ENCODE data around the gene TST. TPM values are rescaled to one million over a fixed set of nuclear protein-coding genes. Genes with fewer than 3 reads are reported as not detected.
A peak's percentile ranks its signal among the peaks of the same experiment; 100 is the strongest.

Gene TST
- 31.9 and 32.2 TPM in 2 replicates for total RNA-seq
- polyA plus RNA-seq (2012): 13.3 TPM

DNA sequence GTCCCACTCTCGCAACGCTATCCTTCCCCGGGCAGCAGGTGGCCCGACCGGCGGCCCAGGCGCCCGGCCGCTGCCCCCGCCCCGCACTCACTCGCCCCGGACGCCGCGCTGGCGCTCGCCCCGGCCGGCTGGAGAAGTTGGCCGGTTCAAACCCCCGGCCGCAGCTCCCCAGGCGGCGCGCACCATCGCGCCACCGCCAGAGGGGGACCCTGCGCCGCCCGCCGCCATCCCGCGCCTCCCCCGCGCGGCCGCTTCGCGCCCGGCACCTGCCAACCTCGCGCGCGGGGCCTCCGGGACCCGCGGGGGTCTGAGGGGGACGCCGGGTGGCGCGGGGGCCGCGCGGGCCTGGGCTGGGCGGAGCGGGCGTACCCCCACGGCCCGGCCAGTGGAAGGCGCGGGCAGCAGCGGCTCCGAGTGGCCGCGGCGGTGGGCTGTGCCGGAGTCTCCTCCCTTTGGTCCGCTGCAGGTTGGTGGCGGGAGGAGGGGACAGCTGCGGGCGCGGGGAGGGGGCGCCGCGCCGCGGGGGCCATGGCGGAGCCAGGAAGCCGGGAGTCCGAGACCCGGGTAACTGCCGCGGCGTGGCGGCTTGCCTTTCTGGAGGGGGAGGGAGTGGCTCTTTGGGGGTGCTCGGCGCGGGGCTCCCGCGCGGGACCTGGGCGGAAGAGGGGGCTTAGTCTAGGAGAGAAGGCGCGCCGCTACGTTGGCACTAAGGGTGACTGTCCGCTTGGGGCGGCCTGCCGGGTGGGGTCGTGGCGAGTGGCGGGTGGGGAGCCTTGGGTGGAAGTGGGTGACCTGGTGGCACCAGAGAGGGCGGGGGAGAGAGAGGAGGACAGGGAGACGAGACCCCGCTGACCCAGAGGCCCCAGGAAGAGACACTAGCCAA lies at the start of gene TST, which contains the start of gene MPST:
TSS of gene TST (minus strand) at position 139 of the 883 bp plus-strand sequence. CDS start 715 bp downstream, outside the sequence.
TSS of gene MPST (plus strand) at position 434 of the 883 bp plus-strand sequence. CDS start at position 529, 95 bp downstream.
- peak; percentile 82 for DNase-seq (ENCODE audit: low read depth)

DNA sequence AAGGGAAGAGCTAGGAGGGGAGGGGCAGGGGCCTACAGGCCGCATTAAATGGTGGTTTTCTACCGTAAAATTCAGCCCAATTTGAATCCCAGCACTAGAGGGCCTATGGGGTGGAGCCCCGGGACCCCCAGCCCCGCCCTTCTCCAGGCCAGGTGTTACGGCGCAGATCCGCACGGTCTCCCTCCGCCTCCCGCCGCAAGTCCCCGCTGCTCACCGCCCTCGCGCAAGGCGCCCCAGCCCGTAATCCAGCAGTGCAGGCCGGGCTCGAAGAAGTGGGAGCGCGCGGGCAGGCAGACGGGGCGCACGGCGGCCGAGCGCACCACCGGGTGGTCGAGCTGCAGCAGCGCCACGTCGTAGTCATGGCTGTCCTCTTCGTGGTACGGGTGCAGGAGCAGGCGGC lies 49.6 kb upstream of the TST start:
- no peak for DNase-seq (ENCODE audit: low read depth)

DNA sequence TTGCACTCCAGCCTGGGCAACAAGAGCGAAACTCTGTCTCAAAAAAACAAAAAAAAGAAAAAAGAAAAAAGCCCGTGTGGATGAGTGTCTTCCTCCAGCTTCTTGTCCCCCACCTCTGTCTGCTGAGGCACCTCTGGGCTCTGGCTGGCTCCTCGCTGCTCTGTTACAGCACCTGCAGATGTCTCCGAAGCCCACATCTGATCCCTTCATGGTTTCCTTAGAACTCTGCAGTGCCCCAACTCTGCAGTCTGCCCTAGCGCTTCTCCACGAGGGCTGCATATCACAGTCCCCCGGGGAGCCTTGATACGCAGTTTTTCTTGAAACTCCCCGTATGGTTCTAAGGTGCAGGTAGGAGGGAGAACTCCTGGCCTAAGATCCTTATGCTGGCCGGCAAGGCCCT lies 48.2 kb upstream of the TST start:
- DNase-seq (ENCODE audit: low read depth): no peak

DNA sequence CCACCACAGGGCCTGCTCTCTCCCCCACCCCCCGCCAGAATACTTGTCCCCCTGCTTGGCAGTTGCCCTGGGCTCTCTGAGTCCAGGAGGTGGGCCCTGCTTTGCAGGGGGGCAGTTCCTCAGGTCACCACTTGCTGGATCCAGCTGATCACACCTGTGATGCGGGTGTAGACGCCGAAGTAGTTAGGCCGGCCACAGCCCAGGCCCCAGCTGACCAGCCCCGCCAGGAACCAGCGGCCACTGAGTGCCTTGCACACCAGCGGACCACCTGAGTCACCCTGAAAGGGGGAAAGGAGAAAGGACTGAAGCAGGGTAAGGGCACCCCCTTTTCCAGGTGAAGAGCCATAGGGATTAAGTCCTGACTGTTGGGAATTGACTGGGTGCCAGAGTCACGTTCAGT lies 46.7 kb upstream of the TST start:
- DNase-seq (ENCODE audit: low read depth): no peak

DNA sequence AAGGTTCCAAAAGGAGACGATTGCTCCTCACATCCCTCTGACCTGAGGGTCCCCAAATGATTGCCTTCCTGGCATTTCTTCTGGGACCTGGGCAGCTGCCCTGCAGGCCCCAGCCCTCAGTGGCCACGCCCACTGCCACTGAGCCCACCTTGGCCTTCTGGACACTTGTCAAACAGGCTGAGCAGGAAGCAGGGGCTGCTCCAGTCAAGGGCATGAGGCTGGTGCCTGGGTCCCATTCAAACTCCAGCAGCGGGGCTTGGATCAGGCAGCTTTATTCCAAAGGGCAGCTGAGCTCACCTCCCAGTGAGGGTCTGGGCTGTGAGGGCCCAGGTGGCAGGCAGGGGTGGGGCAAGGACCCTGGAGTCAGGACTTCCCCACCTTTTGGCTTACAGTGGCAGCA lies 45.9 kb upstream of the TST start:
- no peak for DNase-seq (ENCODE audit: low read depth)

DNA sequence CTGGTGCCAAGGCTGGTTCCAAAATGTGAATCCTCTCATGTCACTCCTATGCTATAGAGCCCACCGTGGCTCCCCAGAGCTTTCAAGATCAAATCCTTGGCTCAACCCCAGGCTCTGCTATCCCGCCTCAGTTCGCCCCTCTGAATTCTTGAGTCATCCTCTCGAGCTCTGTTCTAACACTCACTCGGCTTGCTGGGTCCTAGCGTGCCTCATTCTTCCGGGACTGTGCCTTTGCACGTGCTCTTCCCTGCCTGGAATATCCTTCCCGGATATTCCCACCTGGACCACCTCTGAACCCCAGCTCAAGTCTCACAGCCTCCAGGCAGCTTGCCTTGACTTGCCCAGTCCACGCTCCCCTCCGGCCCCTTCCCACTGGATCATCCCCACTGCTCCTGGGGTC lies 45.3 kb upstream of the TST start:
- no peak for DNase-seq (ENCODE audit: low read depth)

DNA sequence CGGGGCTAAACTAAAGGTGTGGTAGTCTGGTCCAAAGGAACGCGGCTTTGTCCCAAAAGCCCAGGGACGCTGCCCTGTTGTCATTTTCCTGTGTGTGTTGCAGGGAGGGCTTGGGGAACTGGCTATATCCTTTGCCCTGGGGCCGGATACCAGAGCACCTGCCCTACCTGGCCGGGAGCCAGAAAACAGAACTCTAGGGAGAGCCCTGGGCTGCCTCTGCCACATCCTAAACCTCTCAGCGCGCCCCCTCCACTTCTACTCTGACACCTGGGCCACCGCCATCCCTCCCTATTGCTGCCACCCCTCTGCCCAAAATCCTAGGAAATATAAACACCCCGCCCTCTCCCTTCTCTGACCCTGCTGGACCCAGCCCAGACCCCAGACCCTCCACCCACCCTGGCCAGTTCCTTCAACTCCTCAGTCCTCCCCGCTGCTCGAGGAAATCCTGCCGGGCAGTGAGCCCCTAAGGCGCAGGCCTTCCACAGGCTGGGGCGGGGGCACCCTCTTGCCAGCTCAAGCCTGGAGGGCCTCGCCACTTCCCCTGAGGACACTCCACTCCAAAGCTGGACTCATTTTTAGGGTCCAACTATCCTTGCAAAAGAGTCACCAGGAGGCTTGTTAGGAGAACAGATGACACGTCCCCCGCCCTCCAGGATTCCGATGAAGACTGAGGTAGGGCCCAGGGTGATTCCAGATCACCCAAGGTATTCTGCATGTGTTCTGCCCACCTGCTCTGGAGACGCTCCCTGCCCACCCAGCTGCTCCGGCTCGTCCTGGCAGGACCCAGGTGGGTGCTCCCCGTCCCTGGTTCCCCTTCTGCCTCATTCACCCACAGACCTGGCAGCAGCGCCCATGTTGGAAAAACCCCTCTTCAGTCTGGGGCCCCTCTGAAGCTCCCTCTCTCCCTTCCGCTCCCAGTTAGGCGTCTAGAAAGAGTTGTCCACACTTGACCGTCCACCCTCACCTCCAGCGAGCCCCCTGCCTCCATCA lies 44.5 kb upstream of the TST start:
- no peak for DNase-seq (ENCODE audit: low read depth)

DNA sequence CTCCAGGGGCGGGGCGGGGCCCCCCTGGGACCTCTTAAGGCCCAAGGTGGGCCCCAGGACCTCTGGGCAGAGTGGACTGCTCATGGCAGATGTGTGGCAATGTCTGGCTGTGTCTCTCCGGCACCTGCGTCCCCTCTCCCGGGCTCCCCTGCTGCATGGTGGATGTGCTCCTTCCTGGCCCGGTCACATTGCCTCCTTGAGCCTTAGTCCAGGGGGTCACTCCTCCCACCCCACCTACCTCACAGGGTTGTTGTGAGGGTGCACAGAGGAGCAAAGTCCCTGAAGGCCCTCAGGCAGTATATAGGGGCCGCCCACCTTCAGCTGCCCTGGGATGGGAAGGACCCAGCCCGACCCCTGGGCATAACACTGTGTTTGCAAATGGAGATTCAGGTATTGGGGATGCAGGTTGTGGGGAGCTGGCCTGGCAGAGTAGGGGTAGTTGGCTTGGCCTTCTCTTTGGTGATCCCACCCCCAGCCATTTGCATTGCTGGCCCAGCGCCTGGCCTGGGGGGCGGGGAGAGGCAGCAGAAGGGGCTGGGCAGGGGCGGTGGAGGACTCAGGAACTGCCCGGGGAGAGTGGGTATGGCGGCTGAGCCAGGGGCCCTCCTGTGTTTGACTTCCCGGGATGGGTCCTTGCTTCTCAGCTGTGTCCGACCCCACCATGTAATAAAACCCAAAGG lies 43.6 kb upstream of the TST start:
- DNase-seq (ENCODE audit: low read depth): no peak

DNA sequence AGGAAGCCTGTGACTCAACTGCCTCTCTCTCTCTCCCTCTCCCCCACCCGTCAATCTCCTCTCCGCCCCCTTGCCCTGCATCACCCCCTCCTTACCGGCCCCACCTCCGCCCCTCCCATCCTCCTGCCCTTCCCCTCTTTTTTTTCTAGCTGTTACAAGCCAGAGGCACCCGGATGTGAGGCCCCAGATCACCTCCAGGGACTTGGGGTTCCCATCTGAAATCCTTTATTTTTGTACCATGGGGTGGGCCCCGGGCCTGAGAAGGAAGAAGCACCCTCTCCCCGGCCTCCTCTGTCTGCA lies 43.1 kb upstream of the TST start:
- DNase-seq (ENCODE audit: low read depth): no peak

DNA sequence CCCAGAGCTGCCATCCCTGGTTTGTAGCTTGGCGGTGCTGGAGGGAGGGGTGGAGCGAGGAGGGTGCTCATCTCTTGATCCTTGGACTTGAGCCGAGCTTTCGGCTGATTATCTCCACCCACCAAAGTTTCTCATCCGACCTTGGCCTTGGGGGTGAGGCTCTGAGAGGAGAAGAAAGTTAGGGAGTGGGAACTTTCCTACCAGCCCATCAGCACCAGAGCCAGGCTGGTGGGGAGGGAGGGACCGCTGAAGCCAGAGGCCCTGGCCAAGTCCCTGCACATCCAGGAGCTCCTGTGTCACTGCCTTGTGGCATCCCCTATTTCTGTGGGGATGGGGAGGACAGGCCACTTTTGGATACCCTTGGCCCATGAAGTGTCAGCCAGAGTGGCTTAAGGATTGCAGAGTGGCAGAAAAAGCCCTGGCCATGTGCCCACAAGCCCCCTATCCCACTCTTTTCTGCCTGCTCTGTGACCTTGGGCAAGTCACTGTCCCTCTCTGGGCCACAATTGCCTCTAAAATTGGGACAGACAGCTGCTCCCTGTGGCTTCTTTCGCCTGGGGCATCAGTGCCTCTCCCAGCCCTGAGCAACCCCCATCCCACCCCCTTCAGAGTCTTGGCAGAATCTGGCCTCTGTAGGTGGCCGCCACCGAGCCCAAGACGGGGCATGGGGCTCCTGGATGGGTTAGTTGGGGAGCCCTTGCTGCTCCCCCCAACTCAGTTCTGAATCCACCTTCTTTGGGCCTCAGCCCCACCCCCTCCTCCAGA lies 42.5 kb upstream of the TST start:
- no peak for DNase-seq (ENCODE audit: low read depth)

DNA sequence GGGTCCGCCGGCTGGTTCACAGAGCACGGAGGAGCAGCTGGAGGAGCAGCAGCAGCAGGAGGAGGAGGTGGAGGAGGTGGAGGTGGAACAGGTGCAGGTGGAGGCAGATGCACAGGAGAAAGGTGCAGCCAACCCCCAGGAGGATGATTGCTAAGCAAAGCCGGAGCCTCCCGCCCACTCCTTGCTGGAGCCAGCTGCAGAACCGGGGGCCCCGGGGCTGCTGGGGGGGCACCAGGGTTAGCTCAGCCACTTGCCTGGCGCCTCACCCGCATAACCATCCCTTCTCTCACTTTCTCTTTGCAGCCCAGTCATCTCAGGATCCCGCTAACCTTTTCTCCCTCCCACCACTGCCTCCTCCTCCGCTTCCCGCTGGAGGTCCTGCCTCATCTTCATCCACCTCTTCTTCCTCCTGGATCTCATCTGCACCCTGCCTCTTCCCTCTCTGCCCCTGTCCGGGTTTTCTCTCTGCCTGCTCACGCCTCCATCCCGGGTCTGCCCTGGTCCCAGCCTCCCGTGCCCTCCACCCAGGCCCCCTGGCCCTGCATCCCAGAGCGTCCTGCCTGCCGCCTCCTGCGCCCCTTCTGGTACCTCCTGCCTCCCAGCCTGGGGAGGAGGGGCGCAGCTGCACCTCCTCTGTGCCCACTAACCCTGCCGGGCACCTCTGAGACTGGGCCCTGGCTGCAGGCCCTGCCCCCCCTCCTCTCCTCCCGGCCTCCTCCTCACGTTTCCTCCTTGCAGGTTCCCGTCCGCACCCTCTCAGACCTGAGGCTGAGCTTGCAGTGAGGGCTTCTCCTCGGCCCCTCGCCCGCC lies 41.8 kb upstream of the TST start:
- DNase-seq (ENCODE audit: low read depth): no peak

DNA sequence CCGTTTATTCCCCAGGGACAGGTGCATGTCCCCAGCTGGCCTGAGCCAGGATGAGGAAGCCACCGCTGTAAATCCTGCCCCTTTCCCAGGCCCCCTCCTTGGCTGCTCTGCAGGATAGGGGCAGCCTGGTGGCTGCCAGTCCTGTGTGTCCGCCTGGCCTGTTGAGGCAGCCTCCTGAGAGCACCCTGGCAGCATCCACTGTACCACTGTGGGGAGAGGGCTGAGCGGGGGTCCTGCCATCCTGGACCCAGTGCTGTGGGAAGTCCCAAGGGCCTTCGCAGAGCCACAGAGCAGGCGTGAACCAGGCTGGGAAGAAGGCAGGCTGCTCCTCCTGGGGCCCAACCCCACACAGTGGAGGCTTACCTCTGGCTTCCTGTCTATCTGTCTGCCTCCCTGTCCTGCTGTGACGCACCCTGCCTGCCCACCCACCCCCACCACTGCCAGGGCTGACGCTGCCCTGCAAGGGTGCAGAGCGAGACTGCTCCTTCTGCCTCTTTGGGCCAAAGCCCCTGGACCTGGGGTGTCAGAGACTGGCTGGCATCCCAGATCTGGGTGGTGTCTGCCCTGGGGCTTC lies 40.7 kb upstream of the TST start:
- no peak for DNase-seq (ENCODE audit: low read depth)

DNA sequence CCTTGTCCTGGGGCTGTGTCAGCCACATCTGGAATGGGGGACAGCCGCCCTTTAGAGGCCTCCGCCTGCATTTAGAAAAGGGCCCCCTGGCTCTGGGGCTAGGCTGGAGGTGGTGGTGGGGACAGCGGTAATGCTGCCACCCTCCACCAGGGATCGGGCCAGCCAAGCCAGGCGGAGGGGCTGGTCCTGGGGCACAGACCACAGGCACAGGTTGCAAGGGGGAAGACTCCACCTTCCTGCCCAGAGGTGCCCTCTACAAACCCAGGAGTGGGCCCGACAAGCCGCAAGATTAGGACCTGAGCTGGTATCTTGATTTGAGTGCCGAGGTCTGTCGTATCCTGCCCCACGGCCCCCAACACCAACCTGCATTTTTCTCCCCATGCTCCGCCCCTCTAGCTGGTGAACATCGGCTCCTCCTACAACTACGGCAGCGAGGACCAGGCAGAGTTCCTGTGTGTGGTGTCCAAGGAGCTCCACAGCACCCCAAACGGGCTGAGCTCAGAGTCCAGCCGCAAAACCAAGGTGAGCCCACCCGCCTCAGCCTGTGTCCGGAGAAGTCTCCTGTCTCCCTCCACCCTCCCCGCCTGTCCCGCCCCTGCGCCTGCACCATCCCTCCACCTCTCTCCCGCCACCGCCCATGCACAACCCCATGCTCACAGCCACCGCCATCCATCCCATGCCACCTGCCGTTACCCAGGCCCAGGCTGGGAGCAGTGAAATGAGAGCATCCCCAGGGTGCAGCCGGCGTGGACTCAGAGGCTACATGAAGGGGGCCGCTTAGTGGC lies 39.9 kb upstream of the TST start:
- DNase-seq (ENCODE audit: low read depth): no peak

DNA sequence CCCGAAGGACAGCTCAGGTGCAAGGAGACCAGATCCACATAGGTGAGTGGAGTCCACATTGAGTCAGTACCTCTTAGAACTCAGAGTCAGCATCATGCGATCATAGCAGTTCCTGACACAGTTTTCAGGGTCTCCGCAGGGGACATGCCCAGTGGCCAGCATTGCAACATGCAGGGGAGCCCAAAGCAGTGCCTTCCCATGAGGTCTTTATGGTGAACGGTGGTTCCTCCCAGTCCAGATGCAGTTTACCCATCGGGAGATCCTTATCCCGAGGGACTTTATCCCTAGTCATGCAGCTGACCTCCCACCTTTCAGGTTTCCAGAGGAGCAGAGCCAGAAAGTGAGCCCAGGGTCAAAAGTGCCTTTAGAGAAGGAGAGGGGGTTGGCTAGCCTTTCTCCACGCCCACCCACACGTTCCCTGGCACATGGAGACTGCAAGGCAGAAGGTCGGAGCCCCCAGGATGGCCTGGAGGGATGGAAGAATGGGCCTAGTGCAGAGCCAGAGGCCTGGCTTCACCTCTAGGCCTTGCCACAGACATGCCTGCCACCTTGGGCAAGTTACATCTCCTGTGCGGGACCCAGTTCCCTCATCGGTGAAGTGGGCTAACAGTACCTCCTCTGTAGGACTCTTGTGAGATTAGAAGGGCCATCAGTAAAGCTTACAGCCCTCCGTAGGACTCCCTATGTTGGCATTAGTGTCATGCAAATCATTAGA lies 38.7 kb upstream of the TST start:
- DNase-seq (ENCODE audit: low read depth): no peak

DNA sequence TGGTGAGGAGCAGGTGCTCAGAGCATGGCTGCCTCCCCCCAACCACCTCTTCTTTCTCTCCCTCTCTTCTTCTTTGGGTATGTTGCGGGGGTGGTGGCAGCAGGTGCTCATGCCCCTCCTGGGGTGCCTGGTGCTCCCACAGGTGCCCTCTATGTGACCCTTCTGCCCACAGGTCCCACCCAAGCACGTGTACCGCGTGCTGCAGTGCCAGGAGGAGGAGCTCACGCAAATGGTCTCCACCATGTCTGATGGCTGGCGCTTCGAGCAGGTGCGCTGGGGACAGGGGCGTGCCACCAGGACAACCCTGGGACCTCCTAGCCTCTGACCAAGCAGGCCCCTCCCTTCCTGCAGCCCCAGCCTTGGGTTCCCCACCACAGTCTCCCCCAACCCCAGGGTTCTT lies 38.0 kb upstream of the TST start:
- DNase-seq (ENCODE audit: low read depth): no peak

DNA sequence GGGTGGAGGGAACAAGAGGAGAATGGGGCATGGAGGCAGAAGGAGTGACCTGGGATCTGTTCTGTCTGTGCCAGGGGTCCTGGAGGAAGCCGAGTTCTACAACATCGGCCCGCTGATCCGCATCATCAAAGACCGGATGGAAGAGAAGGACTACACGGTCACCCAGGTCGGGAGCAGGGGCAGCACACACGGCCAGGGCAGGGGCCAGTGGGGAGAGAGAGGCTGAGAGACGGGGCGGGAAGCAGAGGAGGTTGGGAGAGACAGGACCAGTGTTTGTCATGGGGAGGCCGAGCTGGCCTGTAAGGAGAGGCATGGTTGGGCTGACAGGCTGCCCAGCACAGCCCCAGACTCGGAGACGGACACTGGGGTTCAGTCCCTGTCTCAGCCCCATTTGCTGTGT lies 37.0 kb upstream of the TST start:
- DNase-seq (ENCODE audit: low read depth): no peak

DNA sequence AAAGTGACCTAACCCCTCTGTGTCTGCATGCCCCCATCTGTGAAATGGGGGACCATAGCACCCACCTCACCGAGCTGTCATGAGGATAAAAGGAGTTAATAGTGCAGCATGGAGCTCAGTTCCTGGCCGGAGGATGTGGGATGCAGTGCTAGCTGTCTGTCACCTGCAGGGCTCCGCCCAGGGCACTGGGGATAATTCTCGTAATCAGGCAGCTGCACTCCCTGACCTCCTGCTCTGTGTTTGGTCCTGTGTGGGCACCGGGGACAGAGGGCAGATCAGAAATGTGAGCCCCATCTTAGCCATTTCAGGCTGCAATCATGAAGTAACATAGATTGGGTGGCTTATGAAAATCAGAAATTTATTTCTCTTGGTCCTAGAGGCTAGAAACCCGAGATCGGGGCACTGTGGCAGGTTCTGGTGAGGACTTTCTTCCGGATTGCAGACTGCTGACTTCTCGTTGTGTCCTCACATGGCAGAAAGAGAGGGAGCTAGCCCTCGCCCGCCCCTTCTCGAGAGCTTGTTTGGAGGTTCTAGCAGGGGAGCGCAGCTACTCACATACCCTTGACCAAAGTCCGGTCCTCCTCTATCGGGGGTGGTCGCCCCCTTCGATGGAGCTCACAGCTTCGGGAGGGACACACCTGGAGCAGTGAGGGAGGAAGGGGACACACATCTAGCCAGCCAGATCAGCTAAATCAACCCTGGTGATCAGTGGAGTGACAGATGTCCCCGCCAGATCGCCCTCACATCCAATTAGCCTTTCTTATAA lies 35.5 kb upstream of the TST start:
- no peak for DNase-seq (ENCODE audit: low read depth)

All from myocyte (in vitro differentiated cells).